PC-9 (cell line): ENCODE measurements around the gene RAVER1.

ENCODE experiments used
- CTCF ChIP-seq: fragments of 200-600 bp; sonication (generic); conservative IDR thresholded peaks from 2 replicates; pipeline ENCODE4 v1.6.1; 2017; ENCODE audit warnings: mixed run types, antibody characterized with exemption, mild to moderate bottlenecking, moderate library complexity
- EZH2 ChIP-seq: fragments of 200-600 bp; sonication (generic); IDR thresholded peaks from 2 replicates; pipeline ENCODE4 v1.8.0; 2017; ENCODE audit warnings: antibody characterized with exemption, low read depth

DNA sequence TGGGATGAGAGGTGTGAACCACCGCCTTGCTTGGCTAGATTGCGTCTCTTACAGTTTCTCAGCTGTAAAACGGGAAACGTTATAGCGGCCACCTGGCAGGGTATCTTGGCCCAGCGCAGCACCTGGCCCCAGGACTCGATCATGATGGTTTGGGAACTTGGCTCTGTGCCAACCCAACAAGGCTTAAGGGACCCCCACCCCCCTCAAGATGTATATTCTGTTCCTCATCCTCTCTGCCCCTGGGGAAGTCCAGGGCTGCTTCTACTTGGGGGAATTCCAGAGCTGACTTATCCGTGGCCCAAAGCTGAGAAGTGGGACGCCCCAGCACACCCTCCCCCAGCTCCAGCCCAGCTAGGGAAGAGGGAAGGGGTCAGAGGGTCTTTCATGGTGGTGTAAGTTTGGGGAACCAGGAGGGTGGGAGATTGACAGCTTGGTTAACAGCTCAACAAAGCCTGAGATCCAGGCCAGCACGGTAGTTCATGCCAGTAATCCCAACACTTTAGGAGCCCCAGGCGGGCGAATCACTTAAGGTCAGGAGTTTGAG lies 61.7 kb downstream of the RAVER1 start:
- TF ChIP-seq EZH2, result no peak
- no peak for TF ChIP-seq CTCF
